H1 (cell line): ENCODE data around the gene MXI1. TPM values are rescaled to one million over a fixed set of nuclear protein-coding genes. Genes with fewer than 3 reads are reported as not detected.

Experiments
- ATF2 ChIP-seq: IDR thresholded peaks from 2 replicates; pipeline ENCODE4 v1.6.1; 2012; ENCODE audit warnings: low read length, inconsistent platforms
- ATF3 ChIP-seq: IDR thresholded peaks from 2 replicates; pipeline ENCODE4 v1.6.1; 2011; ENCODE audit warnings: low read depth, mild to moderate bottlenecking, low read length; ENCODE audit not compliant: insufficient read depth
- CHD1 ChIP-seq: IDR thresholded peaks from 2 replicates; pipeline ENCODE4 v1.6.1; 2012; ENCODE audit warnings: low read depth, low read length, improper control_type of control experiment
- CREB1 ChIP-seq: IDR thresholded peaks from 2 replicates; pipeline ENCODE4 v1.6.1; 2012; ENCODE audit warnings: inconsistent platforms
- CTCF ChIP-seq, 3 experiments: IDR thresholded peaks; 1 replicate in 2 of 3; 2 replicates in 1 of 3; pipeline versions ENCODE4 v1.5.1 to v1.6.1; 2011; ENCODE audit warnings: low read length in 3 of 3, mild to moderate bottlenecking in 3 of 3, inconsistent platforms in 2 of 3, low read depth in 1 of 3, moderate library complexity in 1 of 3; ENCODE audit not compliant: insufficient read depth in 1 of 3; ENCODE audit errors: control extremely low read depth in 1 of 3
- E2F6 ChIP-seq: IDR thresholded peaks from 2 replicates; pipeline ENCODE4 v1.6.1; 2012; ENCODE audit warnings: inconsistent platforms
- GABPA ChIP-seq: IDR thresholded peaks from 2 replicates; pipeline ENCODE4 v1.6.1; 2011; ENCODE audit warnings: mild to moderate bottlenecking, low read length, moderate library complexity, borderline replicate concordance; ENCODE audit not compliant: insufficient read depth
- JUN ChIP-seq: IDR thresholded peaks from 2 replicates; pipeline ENCODE4 v1.6.1; 2011; ENCODE audit warnings: low read depth, mild to moderate bottlenecking, improper control_type of control experiment, low read length
- MAFK ChIP-seq: IDR thresholded peaks from 2 replicates; pipeline ENCODE4 v1.6.1; 2012; ENCODE audit warnings: low read depth, mild to moderate bottlenecking, improper control_type of control experiment, low read length
- SIN3A ChIP-seq, 2 experiments: IDR thresholded peaks in 1 of 2; conservative IDR thresholded peaks in 1 of 2; 2 replicates each; pipeline ENCODE4 v1.6.1; 2011 to 2012; ENCODE audit warnings: low read length in 2 of 2, improper control_type of control experiment in 1 of 2, low read depth in 1 of 2, mild to moderate bottlenecking in 1 of 2
- SIRT6 ChIP-seq: IDR thresholded peaks from one replicate; pipeline ENCODE4 v1.7.1; 2012; ENCODE audit warnings: low read length, inconsistent platforms
- SIX5 ChIP-seq: IDR thresholded peaks from 2 replicates; pipeline ENCODE4 v1.6.1; 2011; ENCODE audit warnings: mild to moderate bottlenecking, low read depth, low read length
- SRF ChIP-seq: IDR thresholded peaks from 2 replicates; pipeline ENCODE4 v1.6.1; 2011; ENCODE audit warnings: mild to moderate bottlenecking, low read depth, low read length, moderate library complexity
- TEAD4 ChIP-seq: IDR thresholded peaks from 2 replicates; pipeline ENCODE4 v1.6.1; 2012; ENCODE audit warnings: low read depth, low read length, inconsistent platforms, mixed read lengths
- polyA plus RNA-seq, 7 experiments: library from polyadenylated mRNA; depleted of rRNA in 3 of 7; stranded (reverse) in 5 of 7; unstranded in 2 of 7; fragments of >200 nt in 5 of 7; fragments of 200-250 nt in 2 of 7; gene quantifications; 1 replicate in 5 of 7; 2 replicates in 1 of 7; 4 replicates in 1 of 7; pipeline versions ENCODE4 v1.2.1 to v1.2.3, GENCODE V29; 2011 to 2013; ENCODE audit warnings: missing spikeins in 2 of 7, mixed read lengths in 2 of 7
- total RNA-seq: library from RNA; stranded (reverse); fragmentation: NEBNext Ultra II Directional; extraction: Animal tissue kit (Norgen Biotek cat#: 25700); gene quantifications from 2 replicates; pipeline ENCODE4 v1.2.1, GENCODE V29; 2021

The MXI1 gene
- total and polyA plus RNA-seq, 2 of the 8 experiments (the other 6 are each of a cell fraction or from before 2014, with no cell fraction given) = 5.7 to 8.8 TPM

DNA sequence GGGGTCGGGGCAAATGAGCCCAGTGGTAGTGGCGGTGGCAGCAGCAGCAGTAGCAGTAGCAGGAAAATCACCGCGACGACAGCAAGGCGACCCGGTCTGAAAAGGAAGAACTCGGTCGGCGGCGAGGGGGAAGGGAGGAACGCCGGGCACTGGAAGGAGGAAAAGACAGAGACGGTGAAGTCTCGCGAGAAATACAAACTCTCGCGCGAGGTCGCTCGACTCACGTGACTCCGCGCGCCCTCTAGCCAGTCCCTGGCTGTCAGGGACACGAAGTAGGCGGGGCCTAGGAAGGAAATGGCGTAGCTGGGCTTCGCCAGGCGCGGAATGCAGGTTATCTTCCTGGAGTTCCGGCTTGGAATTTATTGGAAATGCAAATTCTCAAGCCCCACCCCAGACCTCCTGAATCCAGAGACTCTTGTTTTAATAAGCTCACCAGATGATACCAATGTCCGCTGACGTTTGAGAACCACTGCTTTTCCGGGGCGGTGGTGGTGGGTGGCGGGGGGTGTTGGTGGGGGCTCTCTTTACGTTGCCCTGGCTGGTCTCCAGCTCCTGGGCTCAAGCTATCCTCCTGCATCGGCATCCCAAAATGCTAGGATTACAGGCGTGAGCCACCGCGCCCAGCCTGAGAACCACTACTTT, 97.5 kb downstream of the MXI1 start, which contains the start of gene SMNDC1 (continued):
- TF ChIP-seq E2F6 (no peak), CHD1 (no peak), GABPA (no peak), CTCF (IDR thresholded peaks at IDR 0.05; ENCODE audit: control extremely low read depth in 1 of 3, insufficient read depth in 1 of 3, low read depth in 1 of 3, low read length in 3 of 3) (no peak), ATF3 (peak; percentile 61; the same call in 1 of the 2 replicates), SIN3A (conservative IDR thresholded peaks at IDR 0.05 in 1 of 2, IDR thresholded peaks at IDR 0.05 in 1 of 2; ENCODE audit: low read depth in 1 of 2, low read length in 2 of 2) (no peak), MAFK (no peak), SRF (no peak), SIRT6 (no peak), CREB1 (peak; percentile 69), JUN (no peak), TEAD4 (peak; percentile 93), ATF2 (no peak), SIX5 (no peak)
